Measurements from ENCODE around the gene AGBL4. TPM values are rescaled to one million over a fixed set of nuclear protein-coding genes. Genes with fewer than 3 reads are reported as not detected.
"Not testable (repeated sequence)": the region's sequence is repeated elsewhere in the genome, so short reads cannot be mapped to it uniquely, and the experiment has no call there.

AGBL4 gene
- total RNA-seq, result 0.10 TPM

DNA sequence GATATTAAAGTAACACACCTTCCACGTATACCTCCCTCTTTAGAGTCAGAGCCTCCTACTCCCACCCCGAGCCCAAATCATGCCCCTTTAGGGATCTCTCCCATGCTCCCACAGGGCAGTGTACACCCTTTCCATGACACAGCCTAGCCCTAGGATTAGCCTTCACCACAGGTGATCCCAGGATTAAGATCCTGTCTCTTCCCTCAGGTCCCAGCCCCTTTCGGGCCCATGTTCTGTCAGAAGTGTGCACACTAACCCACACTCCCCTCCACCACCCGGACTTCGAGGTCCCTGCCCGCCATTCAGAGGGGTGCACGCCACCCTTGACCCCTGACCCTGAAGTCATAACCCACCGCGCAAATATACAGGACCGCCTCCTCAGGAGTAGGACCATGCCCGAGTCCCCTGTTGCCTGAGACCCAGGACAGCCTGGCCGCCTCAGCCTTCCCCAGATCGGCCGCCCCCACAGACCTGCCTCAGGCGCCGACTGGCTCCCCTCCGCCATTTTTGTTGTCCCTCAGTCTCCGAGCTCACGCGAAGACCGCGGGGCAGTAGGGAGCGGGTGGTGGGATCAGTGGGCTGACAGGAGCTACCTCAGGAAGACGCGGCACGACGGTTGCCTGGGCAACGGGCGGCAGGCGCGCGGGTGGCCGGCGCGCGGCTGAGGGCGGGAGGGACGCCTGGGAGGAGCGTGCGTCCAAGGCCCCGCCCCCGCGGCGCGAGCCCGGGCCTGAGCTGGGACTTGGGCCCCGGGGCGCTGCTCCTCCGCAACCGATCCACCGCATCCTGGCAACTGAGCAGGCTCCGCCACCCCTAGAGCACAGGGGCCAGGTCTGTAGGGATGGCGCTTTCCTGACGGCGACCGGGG, at the start of gene AGBL4:
AGBL4 (minus strand) TSS at position 663 of the 868 bp plus-strand sequence.
- H3K4me3 ChIP-seq (ENCODE audit: low read length), result no peak within 1 kb of the TSS
- H3K9me3 ChIP-seq (ENCODE audit: low read depth, low read length), result no peaks in the 10 kb centered on the region
- peaks cover 22% of the 10 kb centered on the region for H3K27me3 ChIP-seq (ENCODE audit: insufficient read depth, low read length)
- no peaks in the 10 kb centered on the region for H3K4me1 ChIP-seq (ENCODE audit: insufficient read depth, low read length)

DNA sequence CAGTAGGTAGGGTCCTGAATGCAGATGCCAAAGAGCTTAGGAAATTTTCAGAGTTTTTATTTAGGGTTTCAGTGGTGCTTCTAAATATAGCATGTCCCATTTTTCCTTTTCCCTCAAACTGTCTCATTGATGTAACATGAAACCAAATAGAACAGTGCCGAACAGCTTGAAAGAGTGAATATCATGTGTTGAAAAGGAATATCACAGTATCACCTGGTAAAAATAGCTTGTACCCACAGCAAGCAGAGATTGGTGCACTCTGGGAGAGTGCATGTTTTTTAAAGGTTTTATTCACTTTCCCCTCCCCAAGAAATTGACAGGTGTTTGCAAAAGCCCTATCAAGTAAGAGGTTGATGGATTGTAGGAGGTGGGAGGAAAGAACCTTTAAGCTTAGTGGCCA, 43.1 kb upstream of the AGBL4 start:
- no peaks in the 10 kb centered on the region for H3K4me1 ChIP-seq (ENCODE audit: insufficient read depth, low read length)
- H3K4me3 ChIP-seq (ENCODE audit: low read length), result no peak overlapping the region
- no peaks in the 10 kb centered on the region for H3K9me3 ChIP-seq (ENCODE audit: low read depth, low read length)
- H3K27me3 ChIP-seq (ENCODE audit: insufficient read depth, low read length), result no peaks in the 10 kb centered on the region

DNA sequence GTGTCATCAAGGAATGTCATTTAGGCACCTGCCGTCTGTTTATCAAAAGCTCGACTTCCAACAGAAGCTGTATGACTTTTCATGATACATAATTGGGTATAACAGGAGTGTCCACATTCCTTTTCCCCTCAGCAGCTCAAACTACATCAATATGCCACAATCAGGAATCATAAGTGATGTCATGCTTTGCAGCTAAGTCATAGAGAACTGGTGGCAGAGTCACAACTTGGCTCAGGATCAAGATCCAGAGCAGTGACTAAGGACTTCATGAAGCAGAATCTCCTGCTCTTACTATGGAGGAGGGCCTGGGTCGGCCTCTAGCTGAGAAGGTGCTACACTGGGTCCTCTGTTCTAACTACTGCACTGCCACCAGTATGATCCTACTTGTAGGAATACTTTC, 36.5 kb upstream of the AGBL4 start:
- Histone ChIP-seq H3K4me3 (ENCODE audit: low read length) (no peak overlapping the region), H3K4me1 (ENCODE audit: insufficient read depth, low read length) (no peaks in the 10 kb centered on the region), H3K9me3 (ENCODE audit: low read depth, low read length) (no peaks in the 10 kb centered on the region), H3K27me3 (ENCODE audit: insufficient read depth, low read length) (no peaks in the 10 kb centered on the region)

DNA sequence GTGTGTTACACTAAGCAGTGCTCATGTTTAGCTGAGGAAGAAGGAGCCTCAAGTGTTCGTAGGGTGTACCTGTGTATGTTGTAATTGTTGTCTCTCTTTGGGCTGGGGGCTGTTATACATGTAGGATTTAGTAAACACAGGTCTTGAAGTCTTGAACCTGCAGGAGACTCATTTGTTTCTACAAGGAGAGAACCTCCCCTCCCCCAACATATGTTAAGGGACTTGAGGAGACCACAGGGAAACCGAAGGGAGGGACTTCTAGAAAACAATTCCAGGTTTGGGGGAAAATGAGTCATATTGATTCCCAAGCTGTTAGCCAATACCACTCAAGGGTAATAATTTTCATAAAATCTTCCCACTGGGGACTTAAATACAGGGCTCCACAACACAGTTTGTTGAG, 25.0 kb upstream of the AGBL4 start:
- peaks cover 47% of the 10 kb centered on the region for H3K27me3 ChIP-seq (ENCODE audit: insufficient read depth, low read length)
- H3K9me3 ChIP-seq (ENCODE audit: low read depth, low read length), result no peaks in the 10 kb centered on the region
- H3K4me1 ChIP-seq (ENCODE audit: insufficient read depth, low read length), result no peaks in the 10 kb centered on the region
- no peak overlapping the region for H3K4me3 ChIP-seq (ENCODE audit: low read length)

DNA sequence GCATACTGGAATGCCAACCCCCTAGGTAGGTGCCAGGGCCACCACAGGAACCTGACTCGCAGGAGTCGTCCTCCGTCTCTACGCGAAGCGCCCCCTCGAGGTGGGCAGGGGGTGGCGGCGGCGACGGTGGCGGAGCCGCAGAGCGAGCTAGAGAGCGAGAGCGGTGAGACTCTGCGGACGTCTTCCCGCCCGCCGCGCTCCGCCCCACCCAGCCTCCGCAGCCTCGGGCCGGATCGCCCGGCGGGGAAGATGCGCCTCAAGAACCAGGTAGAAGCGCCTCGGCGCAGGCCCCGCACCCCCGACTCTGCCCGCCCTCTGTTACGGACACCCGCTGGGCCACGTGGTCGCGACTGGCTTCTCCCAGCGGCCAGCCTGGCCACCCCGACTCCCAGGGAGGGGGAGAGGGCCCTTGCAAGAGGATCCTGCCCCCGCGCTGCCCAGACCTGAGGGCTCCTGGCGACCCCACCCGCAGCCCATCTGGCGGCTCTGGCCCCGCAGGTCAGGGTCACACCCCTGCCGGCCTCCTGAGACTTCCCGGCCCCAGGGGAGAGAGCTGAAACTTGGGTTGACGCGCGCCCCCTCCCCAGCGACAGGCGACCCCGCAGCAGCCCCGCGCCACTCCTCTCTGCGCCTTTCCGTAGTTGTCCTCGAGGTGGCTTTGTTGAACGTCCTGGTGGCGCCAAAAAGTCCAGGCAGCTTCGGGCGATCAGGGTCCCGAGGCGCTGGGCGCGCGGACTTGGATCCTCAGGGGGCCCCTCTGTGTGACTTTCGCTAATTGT, 24.4 kb upstream of the AGBL4 start:
- Histone ChIP-seq H3K4me3 (ENCODE audit: low read length) (no peak overlapping the region), H3K27me3 (ENCODE audit: insufficient read depth, low read length) (peaks cover 47% of the 10 kb centered on the region), H3K4me1 (ENCODE audit: insufficient read depth, low read length) (no peaks in the 10 kb centered on the region)

DNA sequence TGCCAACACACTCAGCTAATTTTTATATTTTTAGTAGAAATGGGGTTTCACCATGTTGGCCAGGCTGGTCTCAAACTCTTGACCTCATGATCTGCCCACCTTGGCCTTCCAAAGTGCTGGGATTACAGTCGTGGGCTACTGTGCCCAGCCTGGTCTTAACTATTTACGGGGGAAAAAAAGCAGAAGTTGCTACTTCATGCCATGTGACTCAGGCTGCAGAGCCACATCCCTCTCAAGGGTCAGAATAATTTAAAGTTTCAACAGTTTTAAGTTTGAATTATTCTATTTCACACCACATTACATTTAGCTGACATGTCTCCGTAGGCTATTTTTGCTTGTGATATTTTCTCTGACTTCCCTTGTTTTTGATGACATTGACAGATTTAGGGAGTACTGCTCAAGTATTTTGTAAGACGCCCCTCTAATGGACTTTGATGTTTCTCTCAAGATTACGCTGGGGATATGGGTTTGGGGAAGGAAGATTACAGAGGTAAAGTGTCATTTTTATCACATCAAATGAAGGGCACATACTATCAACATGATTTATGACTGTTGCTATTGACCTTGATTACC, 14.6 kb upstream of the AGBL4 start:
- H3K4me1 ChIP-seq (ENCODE audit: insufficient read depth, low read length), result no peaks in the 10 kb centered on the region
- H3K9me3 ChIP-seq (ENCODE audit: low read depth, low read length), result no peaks in the 10 kb centered on the region
- no peaks in the 10 kb centered on the region for H3K27me3 ChIP-seq (ENCODE audit: insufficient read depth, low read length)
- H3K4me3 ChIP-seq (ENCODE audit: low read length), result no peak overlapping the region

More for the DNA sequence above, 24.4 kb upstream of the AGBL4 start:
- no peaks in the 10 kb centered on the region for H3K9me3 ChIP-seq (ENCODE audit: low read depth, low read length)

DNA sequence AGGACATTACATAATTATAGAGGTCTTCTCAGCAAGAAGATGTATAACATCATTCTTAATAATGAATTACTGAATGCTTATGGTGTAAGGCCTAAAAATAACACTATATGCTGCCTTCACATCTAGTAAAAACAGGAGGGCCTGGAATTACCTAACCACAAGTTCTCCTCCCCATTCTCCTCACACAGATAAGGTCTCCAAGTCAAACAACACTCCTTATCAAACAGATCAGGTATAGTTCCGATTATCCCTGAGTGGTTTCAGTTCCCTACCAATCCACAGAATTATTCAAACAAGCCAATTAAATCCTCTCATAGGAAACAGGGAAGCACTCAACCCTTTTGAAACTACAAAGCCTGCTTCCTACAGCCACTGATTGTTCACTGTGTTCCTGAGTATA, 4.0 kb upstream of the AGBL4 start:
- Histone ChIP-seq H3K4me3 (ENCODE audit: low read length) (no peak overlapping the region), H3K4me1 (ENCODE audit: insufficient read depth, low read length) (no peaks in the 10 kb centered on the region), H3K27me3 (ENCODE audit: insufficient read depth, low read length) (peaks cover 22% of the 10 kb centered on the region), H3K9me3 (ENCODE audit: low read depth, low read length) (no peaks in the 10 kb centered on the region)

DNA sequence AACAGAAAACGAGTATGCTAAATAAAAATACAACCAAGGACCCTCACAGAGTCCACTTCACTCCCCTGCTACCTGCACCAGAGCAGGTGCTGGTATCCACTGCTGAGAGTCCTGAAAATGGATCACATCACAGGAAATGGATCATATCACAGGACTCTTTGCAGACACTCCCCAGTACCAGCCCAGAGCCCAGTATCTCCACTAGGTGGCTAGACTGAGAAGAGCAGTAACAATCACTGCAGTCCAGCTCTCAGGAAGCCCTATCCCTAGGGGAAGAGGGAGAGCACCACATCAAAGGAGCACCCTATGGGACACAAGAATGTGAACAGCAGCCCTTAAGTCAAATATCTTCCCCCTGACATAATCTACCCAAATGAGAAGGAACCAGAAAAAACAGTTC, 28.0 kb downstream of the AGBL4 start:
- Histone ChIP-seq H3K27me3 (ENCODE audit: insufficient read depth, low read length) (no peaks in the 10 kb centered on the region), H3K4me1 (ENCODE audit: insufficient read depth, low read length) (no peaks in the 10 kb centered on the region), H3K9me3 (ENCODE audit: low read depth, low read length) (no peaks in the 10 kb centered on the region), H3K4me3 (ENCODE audit: low read length) (no peak overlapping the region)

DNA sequence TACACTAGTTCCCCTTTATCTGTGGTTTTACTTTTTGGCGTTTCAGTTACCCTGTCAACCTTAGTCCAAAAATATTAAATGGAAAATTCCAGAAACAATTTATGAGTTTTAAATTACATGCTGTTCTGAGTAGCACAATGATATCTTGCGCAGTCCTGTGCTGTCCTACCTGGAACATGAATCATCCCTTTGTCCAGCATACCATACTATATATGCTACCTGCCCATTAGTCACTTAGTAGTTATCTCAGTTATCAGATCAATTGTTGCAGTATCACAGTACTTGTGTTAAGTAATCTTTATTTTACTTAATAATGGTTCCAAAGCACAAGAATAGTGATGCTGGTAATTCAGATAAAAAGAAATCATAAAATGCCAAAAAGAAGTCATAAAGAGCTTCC, 52.7 kb downstream of the AGBL4 start:
- Histone ChIP-seq H3K4me3 (ENCODE audit: low read length) (no peak overlapping the region), H3K27me3 (ENCODE audit: insufficient read depth, low read length) (no peaks in the 10 kb centered on the region), H3K9me3 (ENCODE audit: low read depth, low read length) (no peaks in the 10 kb centered on the region), H3K4me1 (ENCODE audit: insufficient read depth, low read length) (no peaks in the 10 kb centered on the region)

DNA sequence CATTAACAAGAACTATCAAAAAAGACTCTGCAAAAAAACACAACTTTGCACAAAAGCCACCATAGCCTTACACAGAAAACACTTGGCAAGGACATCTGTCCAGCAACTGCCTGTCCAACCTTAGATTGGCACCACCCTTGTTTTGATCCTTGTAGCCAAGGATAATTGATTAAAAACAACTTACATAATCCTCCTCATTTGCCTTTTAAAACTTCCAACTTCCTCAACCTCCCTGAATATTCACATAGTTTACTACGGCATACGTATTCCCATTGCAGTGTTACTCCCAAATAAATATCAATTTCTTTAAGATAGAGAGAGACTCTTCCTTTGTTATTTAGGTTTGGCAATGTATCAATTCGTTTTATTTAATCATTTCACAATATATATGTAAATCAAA, 72.4 kb downstream of the AGBL4 start:
- Histone ChIP-seq H3K4me1 (ENCODE audit: insufficient read depth, low read length) (no peaks in the 10 kb centered on the region), H3K4me3 (ENCODE audit: low read length) (no peak overlapping the region), H3K27me3 (ENCODE audit: insufficient read depth, low read length) (no peaks in the 10 kb centered on the region), H3K9me3 (ENCODE audit: low read depth, low read length) (no peaks in the 10 kb centered on the region)

DNA sequence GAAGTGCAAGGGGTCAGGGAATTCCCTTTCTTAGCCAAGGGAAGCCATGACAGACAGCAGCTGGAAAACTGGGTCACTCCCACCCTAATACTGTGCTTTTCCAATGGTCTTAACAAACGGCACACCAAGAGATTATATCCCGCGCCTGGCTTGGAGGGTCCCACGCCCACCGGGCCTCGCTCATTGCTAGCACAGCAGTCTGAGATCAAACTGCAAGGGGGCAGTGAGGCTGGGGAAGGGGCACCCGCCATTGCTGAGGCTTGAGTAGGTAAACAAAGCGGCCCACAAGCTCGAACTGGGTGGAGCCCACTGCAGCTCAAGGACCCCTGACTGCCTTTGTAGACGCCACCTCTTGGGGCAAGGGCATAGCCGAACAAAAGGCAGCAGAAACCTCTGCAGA, 108.5 kb downstream of the AGBL4 start:
- H3K9me3 ChIP-seq (ENCODE audit: low read depth, low read length); H3K4me1 ChIP-seq (ENCODE audit: insufficient read depth, low read length); H3K27me3 ChIP-seq (ENCODE audit: insufficient read depth, low read length); H3K4me3 ChIP-seq (ENCODE audit: low read length): not testable (repeated sequence)

DNA sequence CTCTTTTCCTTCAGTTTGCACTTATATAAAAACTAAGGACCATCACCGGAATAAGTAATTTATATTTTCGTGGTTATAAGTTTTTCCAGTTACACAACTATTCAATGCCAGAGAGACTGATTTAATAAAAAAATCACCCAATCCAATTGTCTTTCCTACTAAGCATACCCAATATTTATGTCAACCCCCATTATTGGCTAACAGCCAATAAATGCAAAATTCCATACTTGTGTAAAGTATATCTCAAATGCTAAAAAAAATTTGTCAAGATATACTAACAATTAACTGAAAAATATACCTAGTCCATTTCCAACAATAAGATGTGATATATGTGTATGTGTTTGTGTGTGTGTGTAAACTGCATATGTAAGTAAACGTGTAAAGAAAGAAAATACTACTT, 117.4 kb downstream of the AGBL4 start:
- Histone ChIP-seq H3K4me1 (ENCODE audit: insufficient read depth, low read length) (no peaks in the 10 kb centered on the region), H3K4me3 (ENCODE audit: low read length) (no peak overlapping the region), H3K27me3 (ENCODE audit: insufficient read depth, low read length) (no peaks in the 10 kb centered on the region), H3K9me3 (ENCODE audit: low read depth, low read length) (no peaks in the 10 kb centered on the region)

DNA sequence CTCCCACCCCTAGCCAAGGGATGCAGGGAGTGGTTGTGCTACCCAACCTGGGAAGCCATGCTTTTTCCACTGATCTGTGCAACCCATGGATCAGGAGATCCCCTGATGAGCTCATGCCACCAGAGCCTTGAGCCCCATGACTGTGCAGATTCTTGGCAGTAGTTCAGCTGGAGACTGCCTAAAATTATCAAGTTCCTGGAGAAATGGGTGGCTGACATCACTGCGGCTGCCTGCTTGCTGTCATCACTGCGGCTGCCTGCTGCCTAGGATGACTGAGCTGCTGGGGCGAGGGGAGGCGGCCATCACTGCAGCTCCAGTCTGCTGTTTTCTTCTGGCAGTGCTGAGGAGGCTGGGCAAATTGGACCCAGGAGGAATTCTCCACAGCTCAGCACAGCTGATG, 159.2 kb downstream of the AGBL4 start:
- no peaks in the 10 kb centered on the region for H3K4me1 ChIP-seq (ENCODE audit: insufficient read depth, low read length)
- H3K9me3 ChIP-seq (ENCODE audit: low read depth, low read length), result no peaks in the 10 kb centered on the region
- no peaks in the 10 kb centered on the region for H3K27me3 ChIP-seq (ENCODE audit: insufficient read depth, low read length)
- no peak overlapping the region for H3K4me3 ChIP-seq (ENCODE audit: low read length)

DNA sequence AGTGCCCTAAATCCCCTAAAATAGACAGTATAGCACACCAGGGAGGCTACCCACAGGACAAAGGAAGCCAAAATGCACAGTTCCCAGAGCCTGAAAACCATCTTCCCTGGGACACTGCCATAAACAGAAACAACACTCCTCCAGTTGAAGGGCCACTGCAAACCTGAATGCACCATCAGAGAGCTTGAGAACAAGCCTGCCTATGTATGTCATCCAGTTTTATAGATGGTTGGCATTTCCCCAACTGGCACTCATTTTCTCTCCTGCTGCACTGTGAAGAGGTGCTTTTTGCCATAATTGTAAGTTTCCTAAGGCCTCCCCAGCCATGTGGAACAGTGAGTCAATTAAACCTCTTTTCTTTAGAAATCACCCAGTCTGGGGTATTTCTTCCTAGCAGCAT, 169.0 kb downstream of the AGBL4 start:
- Histone ChIP-seq H3K4me1 (ENCODE audit: insufficient read depth, low read length) (no peaks in the 10 kb centered on the region), H3K9me3 (ENCODE audit: low read depth, low read length) (peaks cover 4% of the 10 kb centered on the region), H3K4me3 (ENCODE audit: low read length) (no peak overlapping the region), H3K27me3 (ENCODE audit: insufficient read depth, low read length) (no peaks in the 10 kb centered on the region)

DNA sequence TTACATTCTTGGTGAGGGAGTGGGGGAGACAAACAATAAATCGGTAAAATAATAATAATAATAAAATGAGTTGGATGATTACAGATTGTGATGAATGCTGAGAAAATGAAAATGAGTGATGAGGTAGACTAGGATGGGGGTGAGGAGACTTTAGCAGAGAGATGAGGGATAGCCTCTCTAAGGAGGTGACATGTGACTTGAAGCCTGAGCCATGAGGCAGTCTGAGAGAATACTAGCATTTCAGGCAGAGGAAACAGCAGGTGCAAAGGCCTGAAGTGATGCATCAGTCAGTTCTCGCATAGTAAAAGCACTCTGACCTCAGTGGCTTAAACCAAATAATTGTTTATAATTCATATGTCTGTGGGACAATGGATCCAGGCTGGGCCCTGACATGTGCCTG, 181.2 kb downstream of the AGBL4 start:
- H3K4me1 ChIP-seq (ENCODE audit: insufficient read depth, low read length), result no peaks in the 10 kb centered on the region
- peaks cover 19% of the 10 kb centered on the region for H3K9me3 ChIP-seq (ENCODE audit: low read depth, low read length)
- H3K27me3 ChIP-seq (ENCODE audit: insufficient read depth, low read length), result no peaks in the 10 kb centered on the region
- no peak overlapping the region for H3K4me3 ChIP-seq (ENCODE audit: low read length)

Measured in mononuclear cell (primary cell).